K562 (cell line): ENCODE measurements around the gene SHLD1. TPM values are rescaled to one million over a fixed set of nuclear protein-coding genes. Genes with fewer than 3 reads are reported as not detected.

Source experiments
- ATAC-seq: fragments of 200-7000 bp; cut with Tn5 transposase; 3 replicates; pipeline ENCODE4 v1.9.1; 2020; ENCODE audit warnings: moderate library complexity
- BruUV-seq: library from RNA; stranded (reverse); fragments of 400-500 nt; replicated peaks from 2 replicates; lab custom pipeline; 2021; lab: Mats Ljungman, UMichigan
- CTCF ChIA-PET: fragments of 300-600 bp; formaldehyde crosslinking; extraction: SDS; loops from one replicate; lab custom pipeline; 2021; ENCODE audit warnings: low intra/inter-chr PET ratio; lab: Yijun Ruan, JAX
- POLR2A ChIA-PET: fragments of 300-600, 350-650 bp; sonication (Branson Sonifier 250); formaldehyde crosslinking; extraction: SDS; loops from one replicate; lab custom pipeline; 2021; ENCODE audit warnings: antibody characterized with exemption, inconsistent platforms; lab: Yijun Ruan, JAX
- DNase-seq, 4 experiments: peaks; one replicate each; pipeline versions ENCODE4 v3.0.0 to v3.0.0-alpha.2; 2011 to 2018; ENCODE audit warnings: low spot score in 3 of 4, mixed read lengths in 3 of 4; ENCODE audit errors: extremely low read depth in 1 of 4
- FAIRE-seq: peaks from 2 replicates; lab custom pipeline; 2011; peaks lifted over from hg19 to GRCh38; lab: Jason Lieb, UNC
- H2AFZ ChIP-seq: 2 replicates; pipeline ENCODE4 v1.6.0; 2011; ENCODE audit warnings: low read depth, low read length, control low read depth, inconsistent platforms
- H3K27ac ChIP-seq: fragments of 200-600 bp; 3 replicates; pipeline ENCODE4 v1.8.0; 2011; ENCODE audit warnings: low read depth, mild to moderate bottlenecking, control low read depth, inconsistent platforms, low read length, moderate library complexity, mixed read lengths; ENCODE audit errors: extremely low read depth
- H3K27me3 ChIP-seq, 2 experiments: fragments of 300-600 bp in 1 of 2; 2 replicates in 1 of 2; 3 replicates in 1 of 2; pipeline versions ENCODE4 v1.6.0 to v1.8.0; 2011; ENCODE audit warnings: inconsistent platforms in 2 of 2, low read length in 2 of 2, mild to moderate bottlenecking in 1 of 2, mixed read lengths in 1 of 2, moderate library complexity in 1 of 2; ENCODE audit not compliant: control insufficient read depth in 2 of 2, insufficient read depth in 2 of 2
- H3K36me3 ChIP-seq: fragments of 300-600 bp; 3 replicates; pipeline ENCODE4 v1.8.0; 2011; ENCODE audit warnings: mild to moderate bottlenecking, low read length, inconsistent platforms; ENCODE audit not compliant: control insufficient read depth, insufficient read depth
- H3K4me1 ChIP-seq, 2 experiments: fragments of 200-600 bp in 1 of 2; replicated peaks in 1 of 2; 2 replicates in 1 of 2; 3 replicates in 1 of 2; pipeline versions ENCODE4 v1.5.1 to v1.8.0; 2011; ENCODE audit warnings: inconsistent platforms in 2 of 2, low read length in 2 of 2, mild to moderate bottlenecking in 1 of 2, mixed read lengths in 1 of 2, moderate library complexity in 1 of 2; ENCODE audit not compliant: control insufficient read depth in 2 of 2, insufficient read depth in 2 of 2
- H3K4me2 ChIP-seq: 2 replicates; pipeline ENCODE4 v1.6.1; 2011; ENCODE audit warnings: low read length, control low read depth, inconsistent platforms, mixed read lengths; ENCODE audit not compliant: insufficient read depth
- H3K4me3 ChIP-seq: fragments of 200-600 bp; sonication (generic), shearing (Covaris generic); 2 replicates; pipeline ENCODE4 v1.5.1; 2016; ENCODE audit warnings: control low read depth, inconsistent platforms
- H3K79me2 ChIP-seq: fragments of 200-600 bp; 3 replicates; pipeline ENCODE4 v1.8.0; 2011; ENCODE audit warnings: low read length, inconsistent platforms; ENCODE audit not compliant: control insufficient read depth, insufficient read depth
- H3K9ac ChIP-seq, 2 experiments: 2 replicates each; pipeline versions ENCODE4 v1.6.0 to v1.6.1; 2011; ENCODE audit warnings: low read depth in 2 of 2, low read length in 2 of 2, control low read depth in 1 of 2, inconsistent platforms in 1 of 2, mild to moderate bottlenecking in 1 of 2, mixed read lengths in 1 of 2; ENCODE audit not compliant: insufficient read depth in 1 of 2
- H3K9me1 ChIP-seq: one replicate; pipeline ENCODE4 v1.6.0; 2011; ENCODE audit warnings: inconsistent platforms, mild to moderate bottlenecking, low read length, moderate library complexity; ENCODE audit not compliant: control insufficient read depth, insufficient read depth
- H3K9me3 ChIP-seq: replicated peaks from 2 replicates; pipeline ENCODE4 v1.5.1; 2011; ENCODE audit warnings: low read depth, low read length, inconsistent platforms; ENCODE audit not compliant: control insufficient read depth, insufficient read depth
- H4K20me1 ChIP-seq: replicated peaks from 2 replicates; pipeline ENCODE4 v1.6.1; 2011; ENCODE audit warnings: low read length, inconsistent platforms, mixed read lengths; ENCODE audit not compliant: control insufficient read depth, insufficient read depth
- EGR1 ChIP-seq: fragments of 450-650 bp; conservative IDR thresholded peaks from 2 replicates; pipeline ENCODE4 v1.6.1; 2017; ENCODE audit warnings: mild to moderate bottlenecking
- FOXM1 ChIP-seq, 2 experiments: fragments of 450-650 bp in 1 of 2; sonication (generic) in 1 of 2; formaldehyde crosslinking in 1 of 2; IDR thresholded peaks; 2 replicates each; pipeline versions ENCODE4 v1.6.1 to v1.9.0; 2017 to 2022; ENCODE audit warnings: low read depth in 2 of 2, mild to moderate bottlenecking in 2 of 2, missing genetic modification reagents in 1 of 2, moderate library complexity in 1 of 2
- GTF2E2 ChIP-seq: fragments of 200-800 bp; sonication (Bioruptor generic); IDR thresholded peaks from 2 replicates; pipeline ENCODE4 v1.6.1; 2016; ENCODE audit warnings: missing genetic modification characterization, missing compliant biosample characterization
- HMBOX1 ChIP-seq: sonication (generic); IDR thresholded peaks from 2 replicates; pipeline ENCODE4 v1.6.1; 2016
- PHB2 ChIP-seq: fragments of 450-650 bp; IDR thresholded peaks from 2 replicates; pipeline ENCODE4 v1.6.1; 2017; ENCODE audit warnings: low read depth
- PKNOX1 ChIP-seq: fragments of 450-650 bp; IDR thresholded peaks from 2 replicates; pipeline ENCODE4 v1.6.1; 2016
- SMAD1 ChIP-seq: fragments of 150-350 bp; IDR thresholded peaks from 2 replicates; pipeline ENCODE4 v1.6.1; 2014; ENCODE audit warnings: low read length, low read depth; ENCODE audit not compliant: partially characterized antibody
- ZNF347 ChIP-seq: fragments of 450-650 bp; formaldehyde crosslinking; IDR thresholded peaks from 2 replicates; pipeline ENCODE4 v1.4.0; 2020; ENCODE audit warnings: low read depth, mild to moderate bottlenecking, moderate library complexity
- ZNF384 ChIP-seq: IDR thresholded peaks from 2 replicates; pipeline ENCODE4 v1.6.1; 2012; ENCODE audit warnings: low read depth, low read length, improper control_type of control experiment
- ZNF561 ChIP-seq: fragments of 450-650 bp; formaldehyde crosslinking; conservative IDR thresholded peaks from 2 replicates; pipeline ENCODE4 v1.4.0; 2020; ENCODE audit warnings: mild to moderate bottlenecking, moderate library complexity
- WGBS: fragments of 100-300 bp; shearing (Covaris generic); methylation state at CpG from one replicate; pipeline ENCODE4 v1.1.6; 2016; ENCODE audit warnings: low coverage, mixed read lengths; ENCODE audit not compliant: insufficient coverage; ENCODE audit errors: missing lambda C conversion rate; 5-methylcytosine and 5-hydroxymethylcytosine counted together
- in situ Hi-C: fragments of 300-500 bp; cut with MboI; formaldehyde crosslinking; loops from 4 replicates; pipeline ENCODE4 v1.15.0; 2018; ENCODE audit warnings: inconsistent platforms, mixed read lengths
- intact Hi-C: fragments of 100-400 bp; cut with micrococcal nuclease; formaldehyde crosslinking; loops from 2 replicates; pipeline ENCODE4 v1.14.2; 2022
- polyA plus RNA-seq, 8 experiments: library from polyadenylated mRNA; depleted of rRNA in 4 of 8; stranded (reverse) in 5 of 8; unstranded in 3 of 8; fragments of >200 nt; fragmentation: Nextera tagmentation in 2 of 8; fragmentation: Illumina TruSeq in 1 of 8; extraction: Ambion mirVana in 2 of 8; extraction: Trizol in 1 of 8; gene quantifications; 2 replicates each; pipeline versions ENCODE4 v1.2.1 to v1.2.3, GENCODE V29; 2011 to 2014; ENCODE audit warnings: inconsistent platforms in 1 of 8, missing spikeins in 1 of 8
- total RNA-seq, 7 experiments: library from RNA; depleted of rRNA in 6 of 7; stranded (reverse); fragments of >200 nt in 6 of 7; fragmentation: Illumina TruSeq in 2 of 7; extraction: Trizol in 2 of 7; gene quantifications; 2 replicates each; pipeline versions ENCODE4 v1.2.1 to v1.2.3, GENCODE V29; 2011 to 2021; ENCODE audit warnings: low replicate concordance in 1 of 7
- TF ChIP-seq, protein P1 (sequence below): fragments of 250-450 bp; sonication (Bioruptor Pico); IDR thresholded peaks from 2 replicates; pipeline ENCODE4 v1.8.0; 2021; ENCODE audit warnings: mild to moderate bottlenecking, moderate library complexity

Gene SHLD1
- total and polyA plus RNA-seq, 9 of the 15 experiments (the other 6 are each of a cell fraction or from before 2014, with no cell fraction given), result 3.7 to 21.6 (median 8.2) TPM

- Histone ChIP-seq H2AFZ (no peak overlapping the region), H3K9me3 (no peaks in the 10 kb centered on the region), H3K9ac (no peak overlapping the region), H3K4me1 (peaks cover 36 to 38% of the 10 kb centered on the region in 2 experiments), H3K9me1 (no peaks in the 10 kb centered on the region), H3K4me3 (no peak overlapping the region), H3K4me2 (no peak overlapping the region), H3K27ac (no peak overlapping the region), H4K20me1 (no peaks in the 10 kb centered on the region), H3K36me3 (peaks cover 12% of the 10 kb centered on the region; the same call in 2 of the 3 replicates), H3K79me2 (no peaks in the 10 kb centered on the region; the same call in 2 of the 3 replicates), H3K27me3 (no peaks in the 10 kb centered on the region)
- ChIA-PET POLR2A (no interaction called here), CTCF (no interaction called here)
- TF ChIP-seq EGR1 (no peak), ZNF561 (CRISPR knock-in tag) (no peak), ZNF384 (peak; percentile 55), SMAD1 (no peak), GTF2E2 (tag) (no peak), PHB2 (no peak), PKNOX1 (peak; percentile 39; the same call in 1 of the 2 replicates), FOXM1 (IDR thresholded peaks at IDR 0.05; ENCODE audit: low read depth) (no peak), FOXM1 (CRISPR knock-in tag; IDR thresholded peaks at IDR 0.05; ENCODE audit: low read depth) (no peak), HMBOX1 (peak; percentile 95), ZNF347 (CRISPR knock-in tag) (no peak)
- TF ChIP-seq, protein P1, sequence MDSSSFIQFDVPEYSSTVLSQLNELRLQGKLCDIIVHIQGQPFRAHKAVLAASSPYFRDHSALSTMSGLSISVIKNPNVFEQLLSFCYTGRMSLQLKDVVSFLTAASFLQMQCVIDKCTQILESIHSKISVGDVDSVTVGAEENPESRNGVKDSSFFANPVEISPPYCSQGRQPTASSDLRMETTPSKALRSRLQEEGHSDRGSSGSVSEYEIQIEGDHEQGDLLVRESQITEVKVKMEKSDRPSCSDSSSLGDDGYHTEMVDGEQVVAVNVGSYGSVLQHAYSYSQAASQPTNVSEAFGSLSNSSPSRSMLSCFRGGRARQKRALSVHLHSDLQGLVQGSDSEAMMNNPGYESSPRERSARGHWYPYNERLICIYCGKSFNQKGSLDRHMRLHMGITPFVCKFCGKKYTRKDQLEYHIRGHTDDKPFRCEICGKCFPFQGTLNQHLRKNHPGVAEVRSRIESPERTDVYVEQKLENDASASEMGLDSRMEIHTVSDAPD, result no peak
- intact Hi-C loops (no loop called here), in situ Hi-C loops (loop anchor here (25.0 kb wide), 1 partner anchor 217 kb away; no protein-coding TSS in a partner anchor)
- DNase-seq (no peak), FAIRE-seq (no peak), ATAC-seq (no peak)
- BruUV-seq, result no TSS peak
- WGBS, result 32% methylated on average over 3 of the region's 3 CpGs
Measured at GRCh38 chr20:5779071-5779900, 29.1 kb downstream of the SHLD1 start.
